Left kidney (tissue), 8 donors: Measurements from ENCODE around the gene SLC25A38. TPM values are rescaled to one million over a fixed set of nuclear protein-coding genes. Genes with fewer than 3 reads are reported as not detected.
A peak's percentile ranks its signal among the peaks of the same experiment; 100 is the strongest.
"Not testable (repeated sequence)": the region's sequence is repeated elsewhere in the genome, so short reads cannot be mapped to it uniquely, and the experiment has no call there.

Experiments used
- DNase-seq: peaks from one replicate; pipeline ENCODE4 v3.0.0-alpha.2; 2013
- long read RNA-seq, 8 donors: transcript quantifications; one replicate each; lab custom pipeline, GENCODE V29; 2026
- polyA plus RNA-seq: library from polyadenylated mRNA; unstranded; fragments of 120-200 nt; gene quantifications from one replicate; pipeline ENCODE4 v1.2.1, GENCODE V29; 2013; ENCODE audit not compliant: insufficient read length

SLC25A38 gene, protein sequence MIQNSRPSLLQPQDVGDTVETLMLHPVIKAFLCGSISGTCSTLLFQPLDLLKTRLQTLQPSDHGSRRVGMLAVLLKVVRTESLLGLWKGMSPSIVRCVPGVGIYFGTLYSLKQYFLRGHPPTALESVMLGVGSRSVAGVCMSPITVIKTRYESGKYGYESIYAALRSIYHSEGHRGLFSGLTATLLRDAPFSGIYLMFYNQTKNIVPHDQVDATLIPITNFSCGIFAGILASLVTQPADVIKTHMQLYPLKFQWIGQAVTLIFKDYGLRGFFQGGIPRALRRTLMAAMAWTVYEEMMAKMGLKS
- polyA plus RNA-seq: 39.8 TPM
- long read RNA-seq, donor 1, transcript SLC25A38-201 (7 exons, 2,147 nt): major isoform, 10 of 10 reads
- long read RNA-seq, donor 1, partial matches to known transcripts: 0 of 10 reads
- long read RNA-seq, donor 1, other reads (novel, unspliced or antisense): 0 of 10 reads
- long read RNA-seq, donor 2, transcript SLC25A38-201 (7 exons, 2,147 nt): major isoform, 11 of 11 reads
- long read RNA-seq, donor 2, partial matches to known transcripts: 0 of 11 reads
- long read RNA-seq, donor 2, other reads (novel, unspliced or antisense): 0 of 11 reads
- long read RNA-seq, donor 3, transcript SLC25A38-201 (7 exons, 2,147 nt): major isoform, 9 of 9 reads
- long read RNA-seq, donor 3, partial matches to known transcripts: 0 of 9 reads
- long read RNA-seq, donor 3, other reads (novel, unspliced or antisense): 0 of 9 reads
- long read RNA-seq, donor 4, partial matches to known transcripts: 5 of 6 reads
- long read RNA-seq, donor 4, other reads (novel, unspliced or antisense): 0 of 6 reads
- long read RNA-seq, donor 5, transcript SLC25A38-201 (7 exons, 2,147 nt): major isoform, 13 of 25 reads
- long read RNA-seq, donor 5, partial matches to known transcripts: 12 of 25 reads
- long read RNA-seq, donor 5, other reads (novel, unspliced or antisense): 0 of 25 reads
- long read RNA-seq, donor 6, transcript SLC25A38-201 (7 exons, 2,147 nt): major isoform, 7 of 7 reads
- long read RNA-seq, donor 6, partial matches to known transcripts: 0 of 7 reads
- long read RNA-seq, donor 6, other reads (novel, unspliced or antisense): 0 of 7 reads
- long read RNA-seq, donor 7, transcript SLC25A38-201 (7 exons, 2,147 nt): major isoform, 16 of 22 reads
- long read RNA-seq, donor 7, partial matches to known transcripts: 6 of 22 reads
- long read RNA-seq, donor 7, other reads (novel, unspliced or antisense): 0 of 22 reads
- long read RNA-seq, donor 8, transcript SLC25A38-201 (7 exons, 2,147 nt): major isoform, 8 of 8 reads
- long read RNA-seq, donor 8, partial matches to known transcripts: 0 of 8 reads
- long read RNA-seq, donor 8, other reads (novel, unspliced or antisense): 0 of 8 reads

GRCh38 chr3:39383045-39383880 lies at the start of gene SLC25A38:
TSS of gene SLC25A38 (plus strand) at chr3:39383370. CDS start at chr3:39383725, 355 bp downstream.
- DNase-seq: peak; percentile 80

DNA sequence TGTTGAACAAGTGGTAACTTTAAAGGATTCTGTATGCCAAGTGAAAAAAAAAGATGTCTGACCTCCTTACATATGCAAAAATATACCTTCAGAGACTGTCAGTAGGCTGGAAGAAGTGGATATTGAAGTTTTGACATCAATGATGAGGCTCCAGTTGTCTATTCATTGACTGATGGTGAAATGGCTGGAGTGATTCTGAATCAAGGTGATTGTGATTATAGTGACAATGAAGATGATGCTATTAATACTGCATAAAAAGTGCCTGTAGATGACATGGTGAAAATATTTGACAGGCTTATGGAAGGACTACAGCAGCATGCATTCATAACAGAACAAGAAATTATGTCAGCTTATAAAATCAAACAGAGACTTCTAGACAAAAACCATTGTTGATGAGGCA lies 49.6 kb upstream of the SLC25A38 start:
- no peak for DNase-seq

DNA sequence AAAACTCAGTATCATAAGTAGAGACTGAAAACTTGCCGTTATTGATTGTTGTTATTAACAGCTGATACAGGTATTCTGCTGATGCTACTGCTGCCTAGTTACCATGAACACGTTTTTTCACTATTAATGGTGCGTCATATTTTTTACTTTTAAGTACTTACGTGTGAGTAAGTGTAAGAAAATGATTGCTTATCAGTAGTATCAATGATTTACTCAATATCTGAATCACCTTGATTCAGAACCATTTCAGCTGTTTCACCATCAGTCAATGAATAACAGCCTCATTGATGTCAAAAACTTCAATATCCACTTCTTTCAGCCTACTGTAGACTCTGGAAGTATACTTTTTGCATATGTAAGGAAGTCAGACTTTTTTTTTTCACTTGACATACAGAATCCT lies 49.0 kb upstream of the SLC25A38 start:
- DNase-seq: no peak

DNA sequence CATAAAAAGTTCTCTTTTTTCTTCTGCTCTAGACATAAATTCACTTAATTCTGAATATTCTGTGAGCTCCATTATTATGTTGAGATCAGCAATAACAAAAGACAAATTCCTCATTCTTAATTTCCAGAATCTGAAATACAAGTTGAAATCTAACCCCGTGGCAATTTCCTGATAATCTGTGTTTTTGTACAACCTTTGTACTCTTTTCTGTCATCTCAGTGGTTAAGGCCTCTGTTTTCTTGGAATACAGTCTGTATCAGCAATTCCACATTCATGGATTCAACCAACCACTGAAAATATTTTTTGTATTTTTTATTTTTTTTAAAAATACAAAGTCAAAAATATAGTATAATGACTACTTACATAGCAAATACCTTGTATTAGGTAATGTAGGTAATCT lies 45.0 kb upstream of the SLC25A38 start:
- no peak for DNase-seq

GRCh38 chr3:39339086-39339485 lies 44.1 kb upstream of the SLC25A38 start:
- no peak for DNase-seq

GRCh38 chr3:39343076-39343717 lies 40.0 kb upstream of the SLC25A38 start:
- no peak for DNase-seq

DNA sequence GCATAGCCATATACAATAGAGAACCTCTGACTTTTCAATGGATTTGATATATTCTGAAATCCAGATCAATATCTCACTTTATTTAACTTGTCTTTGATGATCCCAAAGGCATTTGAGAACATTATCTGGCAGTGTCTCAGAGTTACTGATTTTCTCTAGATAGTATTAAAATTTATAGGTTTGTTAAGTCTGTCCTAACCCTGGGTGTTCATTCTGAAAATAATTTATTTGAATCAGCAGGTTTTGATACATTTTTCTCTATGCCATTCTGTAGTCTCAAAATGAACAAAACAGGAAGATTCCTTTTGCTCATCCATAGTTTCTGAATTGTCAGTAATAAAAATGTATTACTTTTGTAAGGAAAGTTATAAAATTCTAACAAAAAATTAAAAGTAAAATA lies 39.4 kb upstream of the SLC25A38 start:
- no peak for DNase-seq

DNA sequence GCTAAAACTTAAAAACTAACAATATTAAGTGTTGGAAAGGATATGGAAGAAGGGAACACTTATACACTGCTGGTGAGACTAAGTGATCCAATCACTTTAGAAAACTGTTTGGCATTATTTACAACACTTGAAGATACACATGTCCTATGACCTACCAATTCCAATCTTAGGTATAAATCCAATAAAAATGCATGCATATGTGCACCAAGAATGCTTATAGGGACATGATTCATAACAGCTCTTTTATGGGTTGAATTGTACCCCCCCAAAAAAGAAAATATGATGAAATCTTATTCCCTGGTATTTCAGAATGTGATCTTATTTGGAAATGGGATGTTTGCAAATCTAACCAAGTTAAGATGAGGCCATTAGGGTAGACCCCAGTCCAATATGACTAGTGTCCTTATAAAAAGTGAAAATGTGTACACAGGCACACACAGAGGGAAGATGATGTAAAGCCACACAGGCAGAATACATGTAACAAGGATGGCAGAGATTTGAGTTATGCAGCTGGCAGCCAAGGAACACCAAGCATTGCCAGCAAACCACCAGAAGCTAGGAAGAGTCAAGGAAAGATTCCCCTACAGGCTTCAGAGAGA lies 38.3 kb upstream of the SLC25A38 start:
- no peak for DNase-seq

DNA sequence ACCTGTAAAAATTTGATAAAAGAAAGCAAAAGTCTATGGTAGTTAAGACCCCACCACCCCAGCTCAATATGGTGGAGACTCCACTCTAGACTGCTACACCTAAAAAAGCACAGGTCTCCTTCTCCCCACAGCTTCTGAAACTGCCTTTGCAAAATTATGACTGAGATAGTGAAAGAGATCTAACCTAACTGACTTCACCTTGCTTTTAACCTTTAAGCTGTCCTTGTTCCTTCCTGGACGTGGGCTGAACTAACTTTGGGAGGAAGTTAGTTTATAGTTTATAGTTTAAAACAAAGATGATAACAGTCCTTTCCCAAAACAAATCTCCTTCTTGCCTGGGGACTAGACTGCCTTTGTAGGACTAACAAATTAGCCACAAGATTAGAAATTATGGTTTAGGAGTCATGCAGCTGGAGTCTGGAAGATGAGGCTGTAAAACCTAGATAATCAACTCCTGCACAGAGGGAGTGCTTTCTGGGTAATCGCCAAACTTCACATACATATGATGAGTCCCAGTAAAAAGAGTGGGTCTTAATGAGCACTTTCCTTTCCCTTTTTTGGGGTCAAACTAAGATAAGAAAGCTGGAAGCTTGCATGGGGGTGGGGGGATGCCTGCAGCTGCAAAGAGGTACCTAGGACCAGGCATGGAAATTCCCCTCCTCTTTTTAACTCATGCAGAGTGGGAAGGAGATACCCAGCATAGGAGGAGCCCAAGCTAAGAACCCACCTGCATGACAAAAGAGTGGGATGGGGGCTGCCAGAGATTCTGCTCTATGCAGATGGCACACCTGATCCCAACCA lies 36.2 kb upstream of the SLC25A38 start:
- no peak for DNase-seq

DNA sequence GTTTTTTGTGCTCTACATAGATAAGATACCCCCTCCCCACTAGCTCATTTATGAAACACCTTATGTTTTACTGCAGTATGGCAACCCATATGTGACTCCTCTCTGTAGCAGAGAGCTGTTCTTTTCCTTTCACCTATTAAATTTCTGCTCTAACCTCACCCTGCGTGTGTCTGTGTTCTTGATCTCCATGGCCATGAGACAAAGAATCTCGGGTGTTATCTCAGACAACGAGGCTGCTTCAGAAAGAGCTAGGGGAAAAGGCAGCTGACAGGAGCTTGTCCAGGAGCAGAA lies 35.6 kb upstream of the SLC25A38 start:
- DNase-seq: no peak

GRCh38 chr3:39349080-39349479 lies 34.1 kb upstream of the SLC25A38 start:
- no peak for DNase-seq

DNA sequence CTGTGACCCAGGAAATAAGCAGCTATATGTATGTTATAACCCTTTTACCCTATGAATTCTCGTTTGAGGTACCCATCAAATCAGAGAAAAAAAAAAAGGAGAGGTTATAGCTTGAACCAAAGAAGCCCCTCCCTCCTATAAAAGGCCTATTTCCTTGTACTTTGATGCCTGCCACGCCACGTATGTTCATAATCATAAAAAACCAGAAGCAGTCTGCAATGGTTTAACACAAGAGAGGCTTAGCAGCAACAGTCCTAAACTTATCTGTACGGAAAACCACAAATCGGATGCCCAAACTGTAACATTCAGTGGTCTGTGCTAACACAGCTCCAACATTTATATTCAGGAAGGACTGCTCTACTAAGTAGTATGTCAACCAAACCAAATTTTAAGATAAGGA lies 32.5 kb upstream of the SLC25A38 start:
- DNase-seq: no peak

- not testable (repeated sequence) for DNase-seq
Observed at GRCh38 chr3:39351134-39351533, 32.0 kb upstream of the SLC25A38 start.

GRCh38 chr3:39353168-39353927 lies 29.8 kb upstream of the SLC25A38 start:
- DNase-seq: not testable (repeated sequence)

GRCh38 chr3:39358333-39358732 lies 24.8 kb upstream of the SLC25A38 start:
- no peak for DNase-seq

DNA sequence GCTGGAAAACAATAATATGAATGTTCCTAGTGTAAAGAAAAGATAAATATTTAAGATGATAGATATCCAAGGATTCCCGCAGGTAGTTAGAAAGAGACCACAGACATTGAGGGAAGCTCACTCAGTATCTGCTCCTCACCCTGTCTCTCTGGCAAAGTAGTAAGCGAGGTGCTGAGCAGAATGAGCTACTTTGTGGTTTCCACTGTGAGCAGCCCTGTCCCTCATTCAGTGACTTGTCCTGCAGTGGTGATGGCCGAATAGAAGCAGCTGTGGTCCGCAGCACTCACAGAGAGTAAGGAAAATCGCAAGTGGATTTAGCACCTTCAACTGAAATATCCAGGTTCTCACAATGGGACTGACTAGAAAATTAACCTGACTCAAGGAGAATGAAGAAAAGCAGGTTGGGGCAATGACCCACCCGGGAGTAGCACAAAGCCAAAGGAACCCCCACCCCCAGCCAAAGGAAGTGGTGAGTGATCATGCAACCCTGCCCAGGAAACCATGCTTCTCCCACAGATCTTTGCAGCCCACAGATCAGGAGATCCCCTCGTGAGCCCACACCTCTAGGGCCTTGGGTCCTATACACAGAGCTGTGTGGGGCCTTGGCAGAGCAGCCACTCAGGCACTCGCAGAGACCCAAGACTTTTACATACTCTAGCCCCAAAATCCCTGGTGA lies 21.8 kb upstream of the SLC25A38 start:
- no peak for DNase-seq

DNA sequence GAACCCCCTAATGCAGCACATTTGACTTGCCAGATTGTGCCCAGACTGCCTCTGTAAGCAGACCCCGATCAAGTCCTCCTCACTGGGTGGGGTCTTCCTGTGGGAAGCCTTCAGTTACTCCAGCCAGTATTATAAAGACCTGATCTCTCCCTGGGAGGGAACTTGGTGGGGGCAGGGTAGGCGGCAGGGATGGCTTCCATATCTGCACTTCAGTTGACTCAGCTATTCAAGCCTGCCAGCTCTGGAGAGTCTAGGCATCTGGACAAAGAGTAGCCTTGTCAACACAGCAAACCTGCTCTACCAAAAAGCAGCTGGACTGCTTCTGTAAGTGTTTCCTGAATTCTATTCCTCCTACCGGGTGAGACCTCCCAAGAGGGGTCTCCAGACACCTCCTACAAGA lies 21.0 kb upstream of the SLC25A38 start:
- no peak for DNase-seq

GRCh38 chr3:39362812-39363211 lies 20.4 kb upstream of the SLC25A38 start:
- DNase-seq: no peak
